GM23338 (cell line): Measurements from ENCODE around the gene AGXT. TPM values are rescaled to one million over a fixed set of nuclear protein-coding genes. Genes with fewer than 3 reads are reported as not detected.

Source experiments
- ATAC-seq: fragments of 200-7000 bp; cut with Tn5 transposase; 3 replicates; pipeline ENCODE4 v1.9.1; 2020
- DNase-seq: peaks from one replicate; pipeline ENCODE4 v3.0.0-alpha.2; 2015; ENCODE audit warnings: low spot score
- H2AFZ ChIP-seq: fragments of 200-600 bp; sonication (generic); 2 replicates; pipeline ENCODE4 v1.8.0; 2016; ENCODE audit warnings: antibody characterized with exemption, mild to moderate bottlenecking, moderate library complexity
- H3F3A ChIP-seq: fragments of 200-600 bp; sonication (generic); replicated peaks from 2 replicates; pipeline ENCODE4 v1.8.0; 2017; ENCODE audit warnings: antibody characterized with exemption, mixed run types, low read depth
- H3K27ac ChIP-seq: fragments of 200-600 bp; sonication (generic); 2 replicates; pipeline ENCODE4 v1.6.1; 2016; ENCODE audit warnings: low read depth
- H3K27me3 ChIP-seq: fragments of 200-600 bp; sonication (generic); 2 replicates; pipeline ENCODE4 v1.8.0; 2016; ENCODE audit warnings: mild to moderate bottlenecking, mixed run types, moderate library complexity; ENCODE audit not compliant: insufficient read depth
- H3K36me3 ChIP-seq: fragments of 200-600 bp; sonication (generic); 2 replicates; pipeline ENCODE4 v1.8.0; 2016; ENCODE audit warnings: mild to moderate bottlenecking; ENCODE audit not compliant: insufficient read depth
- H3K4me1 ChIP-seq: fragments of 200-600 bp; sonication (generic); 2 replicates; pipeline ENCODE4 v1.8.0; 2016; ENCODE audit warnings: mild to moderate bottlenecking, moderate library complexity; ENCODE audit not compliant: insufficient read depth
- H3K4me2 ChIP-seq: fragments of 200-600 bp; sonication (generic); 2 replicates; pipeline ENCODE4 v1.7.1; 2017; ENCODE audit warnings: mixed run types
- H3K4me3 ChIP-seq: fragments of 200-600 bp; sonication (generic); 2 replicates; pipeline ENCODE4 v1.6.1; 2016; ENCODE audit warnings: mixed run types
- H3K79me2 ChIP-seq: fragments of 200-600 bp; sonication (generic); replicated peaks from 2 replicates; pipeline ENCODE4 v1.8.0; 2017; ENCODE audit warnings: mild to moderate bottlenecking; ENCODE audit not compliant: insufficient read depth
- H3K9me2 ChIP-seq: fragments of 200-600 bp; sonication (generic); 2 replicates; pipeline ENCODE4 v1.8.0; 2017; ENCODE audit not compliant: insufficient read depth
- H4K20me1 ChIP-seq: fragments of 200-600 bp; sonication (generic); replicated peaks from 2 replicates; pipeline ENCODE4 v1.8.0; 2017; ENCODE audit warnings: mild to moderate bottlenecking; ENCODE audit not compliant: insufficient read depth
- H3K27ac Mint-ChIP-seq: 2 replicates; pipeline ENCODE4 v1.8.0; 2020; ENCODE audit warnings: inconsistent platforms, mild to moderate bottlenecking, moderate library complexity, mixed read lengths
- H3K27me3 Mint-ChIP-seq: 3 replicates; pipeline ENCODE4 v1.8.0; 2022; ENCODE audit warnings: low read depth, mild to moderate bottlenecking, moderate library complexity, mixed read lengths, inconsistent platforms; ENCODE audit not compliant: insufficient read depth, poor library complexity
- H3K36me3 Mint-ChIP-seq: 3 replicates; pipeline ENCODE4 v1.8.0; 2021; ENCODE audit warnings: low read depth, mild to moderate bottlenecking, inconsistent platforms, moderate library complexity, mixed read lengths
- H3K4me1 Mint-ChIP-seq: 3 replicates; pipeline ENCODE4 v1.8.0; 2020; ENCODE audit warnings: mild to moderate bottlenecking, inconsistent platforms, mixed read lengths
- H3K4me3 Mint-ChIP-seq: 3 replicates; pipeline ENCODE4 v1.8.0; 2021; ENCODE audit warnings: moderate library complexity, mild to moderate bottlenecking, inconsistent platforms, mixed read lengths
- H3K9me3 Mint-ChIP-seq: 3 replicates; pipeline ENCODE4 v1.8.0; 2020; ENCODE audit warnings: moderate library complexity, mild to moderate bottlenecking, inconsistent platforms, mixed read lengths
- CREB1 ChIP-seq: fragments of 250-450 bp; sonication (Bioruptor Pico); IDR thresholded peaks from 2 replicates; pipeline ENCODE4 v1.5.0; 2020; ENCODE audit warnings: low read depth, mild to moderate bottlenecking, moderate library complexity
- EZH2 ChIP-seq: fragments of 200-600 bp; sonication (generic); IDR thresholded peaks from one replicate; pipeline ENCODE4 v1.8.0; 2017; ENCODE audit warnings: antibody characterized with exemption, mild to moderate bottlenecking, low read depth; ENCODE audit not compliant: unreplicated experiment
- EZH2phosphoT487 ChIP-seq: fragments of 200-600 bp; sonication (generic); IDR thresholded peaks from one replicate; pipeline ENCODE4 v1.8.1; 2018; ENCODE audit warnings: antibody characterized with exemption; ENCODE audit not compliant: unreplicated experiment
- JUNB ChIP-seq: IDR thresholded peaks from one replicate; pipeline ENCODE4 v1.6.1; 2016; ENCODE audit warnings: antibody characterized with exemption; ENCODE audit not compliant: unreplicated experiment
- NANOG ChIP-seq: IDR thresholded peaks from 2 replicates; pipeline ENCODE4 v1.6.1; 2016; ENCODE audit warnings: antibody characterized with exemption, borderline replicate concordance
- STAT1 ChIP-seq: IDR thresholded peaks from one replicate; pipeline ENCODE4 v1.6.1; 2016; ENCODE audit warnings: antibody characterized with exemption; ENCODE audit not compliant: unreplicated experiment
- ZNF114 ChIP-seq: fragments of 250-450 bp; sonication (Bioruptor Pico); IDR thresholded peaks from 2 replicates; pipeline ENCODE4 v1.5.0; 2020; ENCODE audit warnings: mild to moderate bottlenecking, moderate library complexity
- polyA plus RNA-seq: library from polyadenylated mRNA; unstranded; fragments of >200 nt; fragmentation: Nextera tagmentation; extraction: Ambion mirVana; gene quantifications from 2 replicates; pipeline ENCODE4 v1.2.1, GENCODE V29; 2016
- total RNA-seq: library from RNA; depleted of rRNA; stranded (reverse); fragments of >200 nt; shearing (Covaris generic); gene quantifications from 2 replicates; pipeline ENCODE4 v1.2.3, GENCODE V29; 2014
- TF ChIP-seq, protein P1 (sequence below): fragments of 250-450 bp; sonication (Bioruptor Pico); IDR thresholded peaks from 2 replicates; pipeline ENCODE4 v1.5.0; 2020; ENCODE audit warnings: mild to moderate bottlenecking, moderate library complexity
- TF ChIP-seq, protein P2 (sequence below), 2 experiments: fragments of 200-600 bp in 1 of 2; sonication (generic) in 1 of 2; conservative IDR thresholded peaks; 2 replicates each; pipeline versions ENCODE4 v1.5.1 to v1.6.1; 2016 to 2017; ENCODE audit warnings: antibody characterized with exemption in 2 of 2, low read depth in 2 of 2, mild to moderate bottlenecking in 2 of 2, moderate library complexity in 1 of 2
- TF ChIP-seq, protein P3 (sequence below): IDR thresholded peaks from 2 replicates; pipeline ENCODE4 v1.6.1; 2016; ENCODE audit warnings: antibody characterized with exemption
- TF ChIP-seq, protein P4 (sequence below): IDR thresholded peaks from one replicate; pipeline ENCODE4 v1.6.1; 2018; ENCODE audit warnings: antibody characterized with exemption; ENCODE audit not compliant: unreplicated experiment

The AGXT gene
- total and polyA plus RNA-seq, 2 experiments from 2014 or later: not detected

DNA sequence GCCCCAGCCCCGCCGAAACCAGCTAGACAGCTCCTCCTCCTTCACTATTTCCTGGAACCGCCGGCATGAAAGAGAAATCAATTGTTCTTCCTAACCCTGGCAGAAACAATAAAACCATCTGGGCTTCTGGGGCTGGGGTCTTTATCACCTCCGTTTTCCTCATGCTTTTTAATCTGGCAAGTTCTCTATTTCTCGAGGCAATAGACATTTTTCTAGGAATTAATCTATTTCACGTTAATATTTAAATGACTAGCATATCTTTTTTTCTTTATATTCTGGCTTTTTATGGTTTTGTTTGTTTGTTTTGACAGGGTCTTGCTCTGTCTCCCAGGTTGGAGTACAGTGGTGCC, 47.2 kb upstream of the AGXT start (continued):
- TF ChIP-seq, protein P1, sequence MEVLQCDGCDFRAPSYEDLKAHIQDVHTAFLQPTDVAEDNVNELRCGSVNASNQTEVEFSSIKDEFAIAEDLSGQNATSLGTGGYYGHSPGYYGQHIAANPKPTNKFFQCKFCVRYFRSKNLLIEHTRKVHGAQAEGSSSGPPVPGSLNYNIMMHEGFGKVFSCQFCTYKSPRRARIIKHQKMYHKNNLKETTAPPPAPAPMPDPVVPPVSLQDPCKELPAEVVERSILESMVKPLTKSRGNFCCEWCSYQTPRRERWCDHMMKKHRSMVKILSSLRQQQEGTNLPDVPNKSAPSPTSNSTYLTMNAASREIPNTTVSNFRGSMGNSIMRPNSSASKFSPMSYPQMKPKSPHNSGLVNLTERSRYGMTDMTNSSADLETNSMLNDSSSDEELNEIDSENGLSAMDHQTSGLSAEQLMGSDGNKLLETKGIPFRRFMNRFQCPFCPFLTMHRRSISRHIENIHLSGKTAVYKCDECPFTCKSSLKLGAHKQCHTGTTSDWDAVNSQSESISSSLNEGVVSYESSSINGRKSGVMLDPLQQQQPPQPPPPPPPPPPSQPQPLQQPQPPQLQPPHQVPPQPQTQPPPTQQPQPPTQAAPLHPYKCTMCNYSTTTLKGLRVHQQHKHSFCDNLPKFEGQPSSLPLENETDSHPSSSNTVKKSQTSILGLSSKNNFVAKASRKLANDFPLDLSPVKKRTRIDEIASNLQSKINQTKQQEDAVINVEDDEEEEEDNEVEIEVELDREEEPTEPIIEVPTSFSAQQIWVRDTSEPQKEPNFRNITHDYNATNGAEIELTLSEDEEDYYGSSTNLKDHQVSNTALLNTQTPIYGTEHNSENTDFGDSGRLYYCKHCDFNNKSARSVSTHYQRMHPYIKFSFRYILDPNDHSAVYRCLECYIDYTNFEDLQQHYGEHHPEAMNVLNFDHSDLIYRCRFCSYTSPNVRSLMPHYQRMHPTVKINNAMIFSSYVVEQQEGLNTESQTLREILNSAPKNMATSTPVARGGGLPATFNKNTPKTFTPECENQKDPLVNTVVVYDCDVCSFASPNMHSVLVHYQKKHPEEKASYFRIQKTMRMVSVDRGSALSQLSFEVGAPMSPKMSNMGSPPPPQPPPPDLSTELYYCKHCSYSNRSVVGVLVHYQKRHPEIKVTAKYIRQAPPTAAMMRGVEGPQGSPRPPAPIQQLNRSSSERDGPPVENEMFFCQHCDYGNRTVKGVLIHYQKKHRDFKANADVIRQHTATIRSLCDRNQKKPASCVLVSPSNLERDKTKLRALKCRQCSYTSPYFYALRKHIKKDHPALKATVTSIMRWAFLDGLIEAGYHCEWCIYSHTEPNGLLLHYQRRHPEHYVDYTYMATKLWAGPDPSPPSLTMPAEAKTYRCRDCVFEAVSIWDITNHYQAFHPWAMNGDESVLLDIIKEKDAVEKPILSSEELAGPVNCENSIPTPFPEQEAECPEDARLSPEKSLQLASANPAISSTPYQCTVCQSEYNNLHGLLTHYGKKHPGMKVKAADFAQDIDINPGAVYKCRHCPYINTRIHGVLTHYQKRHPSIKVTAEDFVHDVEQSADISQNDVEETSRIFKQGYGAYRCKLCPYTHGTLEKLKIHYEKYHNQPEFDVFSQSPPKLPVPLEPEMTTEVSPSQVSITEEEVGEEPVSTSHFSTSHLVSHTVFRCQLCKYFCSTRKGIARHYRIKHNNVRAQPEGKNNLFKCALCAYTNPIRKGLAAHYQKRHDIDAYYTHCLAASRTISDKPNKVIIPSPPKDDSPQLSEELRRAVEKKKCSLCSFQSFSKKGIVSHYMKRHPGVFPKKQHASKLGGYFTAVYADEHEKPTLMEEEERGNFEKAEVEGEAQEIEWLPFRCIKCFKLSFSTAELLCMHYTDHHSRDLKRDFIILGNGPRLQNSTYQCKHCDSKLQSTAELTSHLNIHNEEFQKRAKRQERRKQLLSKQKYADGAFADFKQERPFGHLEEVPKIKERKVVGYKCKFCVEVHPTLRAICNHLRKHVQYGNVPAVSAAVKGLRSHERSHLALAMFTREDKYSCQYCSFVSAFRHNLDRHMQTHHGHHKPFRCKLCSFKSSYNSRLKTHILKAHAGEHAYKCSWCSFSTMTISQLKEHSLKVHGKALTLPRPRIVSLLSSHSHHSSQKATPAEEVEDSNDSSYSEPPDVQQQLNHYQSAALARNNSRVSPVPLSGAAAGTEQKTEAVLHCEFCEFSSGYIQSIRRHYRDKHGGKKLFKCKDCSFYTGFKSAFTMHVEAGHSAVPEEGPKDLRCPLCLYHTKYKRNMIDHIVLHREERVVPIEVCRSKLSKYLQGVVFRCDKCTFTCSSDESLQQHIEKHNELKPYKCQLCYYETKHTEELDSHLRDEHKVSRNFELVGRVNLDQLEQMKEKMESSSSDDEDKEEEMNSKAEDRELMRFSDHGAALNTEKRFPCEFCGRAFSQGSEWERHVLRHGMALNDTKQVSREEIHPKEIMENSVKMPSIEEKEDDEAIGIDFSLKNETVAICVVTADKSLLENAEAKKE (CRISPR knock-in tag): no peak
- TF ChIP-seq EZH2 (no peak), ZNF114 (CRISPR knock-in tag) (no peak)

DNA sequence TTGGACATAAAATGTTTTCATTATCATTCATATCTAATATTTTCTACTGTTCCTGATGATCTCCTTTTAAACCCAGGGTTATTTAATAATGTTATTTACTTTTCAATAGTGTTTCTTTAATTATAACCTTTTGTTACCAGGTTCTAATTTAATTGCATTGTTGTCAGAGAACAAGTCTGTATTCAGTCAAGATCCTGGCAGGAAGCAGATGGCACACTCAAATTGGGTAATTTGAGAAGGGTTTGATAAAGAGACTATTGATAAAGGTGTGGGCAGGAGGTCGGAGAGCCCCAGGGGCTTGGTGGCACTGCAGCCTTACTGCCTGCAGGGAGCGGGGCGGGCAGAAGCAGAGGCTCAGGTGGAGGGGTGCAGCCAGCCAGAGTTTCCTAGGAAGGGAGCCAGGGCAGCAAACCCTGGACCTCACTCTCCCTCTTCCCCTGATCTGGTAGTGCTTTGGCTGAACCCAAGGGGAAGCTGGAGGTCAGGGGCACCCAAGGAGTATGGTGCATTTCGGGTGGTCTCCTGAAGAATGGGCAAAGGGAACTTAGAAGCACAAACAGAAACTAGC, 46.3 kb upstream of the AGXT start:
- Histone ChIP-seq H3K4me1 (peaks cover 14% of the 10 kb centered on the region; the same call in 1 of the 2 replicates), H3K4me2 (no peak overlapping the region), H3K4me3 (no peak overlapping the region), H3K79me2 (peaks cover 18% of the 10 kb centered on the region), H2AFZ (no peak overlapping the region), H3K9me2 (no peaks in the 10 kb centered on the region), H3K27ac (no peak overlapping the region), H3K27me3 (peaks cover 33% of the 10 kb centered on the region), H4K20me1 (0 out of 2 replicates have a peak, but pooled peaks cover 5% of the 10 kb centered on the region), H3F3A (0 out of 2 replicates have a peak, but pooled peaks cover 3% of the 10 kb centered on the region), H3K36me3 (no peaks in the 10 kb centered on the region)
- ATAC-seq: no peak
- peaks cover 22% of the 10 kb centered on the region for H3K4me1 Mint-ChIP-seq
- no peak for DNase-seq
- H3K9me3 Mint-ChIP-seq: peaks cover 6% of the 10 kb centered on the region; the same call in 2 of the 3 replicates
- no peak overlapping the region for H3K27ac Mint-ChIP-seq
- peaks cover 9% of the 10 kb centered on the region for H3K36me3 Mint-ChIP-seq
- peaks cover 13% of the 10 kb centered on the region for H3K27me3 Mint-ChIP-seq
- H3K4me3 Mint-ChIP-seq: peak overlapping the region; percentile 53; the same call in 2 of the 3 replicates
- TF ChIP-seq JUNB (no peak), NANOG (no peak), CREB1 (CRISPR knock-in tag) (no peak), EZH2 (no peak), ZNF114 (CRISPR knock-in tag) (no peak), EZH2phosphoT487 (no peak), STAT1 (no peak)
- TF ChIP-seq, protein P2, sequence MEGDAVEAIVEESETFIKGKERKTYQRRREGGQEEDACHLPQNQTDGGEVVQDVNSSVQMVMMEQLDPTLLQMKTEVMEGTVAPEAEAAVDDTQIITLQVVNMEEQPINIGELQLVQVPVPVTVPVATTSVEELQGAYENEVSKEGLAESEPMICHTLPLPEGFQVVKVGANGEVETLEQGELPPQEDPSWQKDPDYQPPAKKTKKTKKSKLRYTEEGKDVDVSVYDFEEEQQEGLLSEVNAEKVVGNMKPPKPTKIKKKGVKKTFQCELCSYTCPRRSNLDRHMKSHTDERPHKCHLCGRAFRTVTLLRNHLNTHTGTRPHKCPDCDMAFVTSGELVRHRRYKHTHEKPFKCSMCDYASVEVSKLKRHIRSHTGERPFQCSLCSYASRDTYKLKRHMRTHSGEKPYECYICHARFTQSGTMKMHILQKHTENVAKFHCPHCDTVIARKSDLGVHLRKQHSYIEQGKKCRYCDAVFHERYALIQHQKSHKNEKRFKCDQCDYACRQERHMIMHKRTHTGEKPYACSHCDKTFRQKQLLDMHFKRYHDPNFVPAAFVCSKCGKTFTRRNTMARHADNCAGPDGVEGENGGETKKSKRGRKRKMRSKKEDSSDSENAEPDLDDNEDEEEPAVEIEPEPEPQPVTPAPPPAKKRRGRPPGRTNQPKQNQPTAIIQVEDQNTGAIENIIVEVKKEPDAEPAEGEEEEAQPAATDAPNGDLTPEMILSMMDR (conservative IDR thresholded peaks at IDR 0.05; ENCODE audit: low read depth in 2 of 2): no peak; a peak in 1 of 4 replicates
- TF ChIP-seq, protein P3, sequence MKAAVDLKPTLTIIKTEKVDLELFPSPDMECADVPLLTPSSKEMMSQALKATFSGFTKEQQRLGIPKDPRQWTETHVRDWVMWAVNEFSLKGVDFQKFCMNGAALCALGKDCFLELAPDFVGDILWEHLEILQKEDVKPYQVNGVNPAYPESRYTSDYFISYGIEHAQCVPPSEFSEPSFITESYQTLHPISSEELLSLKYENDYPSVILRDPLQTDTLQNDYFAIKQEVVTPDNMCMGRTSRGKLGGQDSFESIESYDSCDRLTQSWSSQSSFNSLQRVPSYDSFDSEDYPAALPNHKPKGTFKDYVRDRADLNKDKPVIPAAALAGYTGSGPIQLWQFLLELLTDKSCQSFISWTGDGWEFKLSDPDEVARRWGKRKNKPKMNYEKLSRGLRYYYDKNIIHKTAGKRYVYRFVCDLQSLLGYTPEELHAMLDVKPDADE: no peak
- TF ChIP-seq, protein P4, sequence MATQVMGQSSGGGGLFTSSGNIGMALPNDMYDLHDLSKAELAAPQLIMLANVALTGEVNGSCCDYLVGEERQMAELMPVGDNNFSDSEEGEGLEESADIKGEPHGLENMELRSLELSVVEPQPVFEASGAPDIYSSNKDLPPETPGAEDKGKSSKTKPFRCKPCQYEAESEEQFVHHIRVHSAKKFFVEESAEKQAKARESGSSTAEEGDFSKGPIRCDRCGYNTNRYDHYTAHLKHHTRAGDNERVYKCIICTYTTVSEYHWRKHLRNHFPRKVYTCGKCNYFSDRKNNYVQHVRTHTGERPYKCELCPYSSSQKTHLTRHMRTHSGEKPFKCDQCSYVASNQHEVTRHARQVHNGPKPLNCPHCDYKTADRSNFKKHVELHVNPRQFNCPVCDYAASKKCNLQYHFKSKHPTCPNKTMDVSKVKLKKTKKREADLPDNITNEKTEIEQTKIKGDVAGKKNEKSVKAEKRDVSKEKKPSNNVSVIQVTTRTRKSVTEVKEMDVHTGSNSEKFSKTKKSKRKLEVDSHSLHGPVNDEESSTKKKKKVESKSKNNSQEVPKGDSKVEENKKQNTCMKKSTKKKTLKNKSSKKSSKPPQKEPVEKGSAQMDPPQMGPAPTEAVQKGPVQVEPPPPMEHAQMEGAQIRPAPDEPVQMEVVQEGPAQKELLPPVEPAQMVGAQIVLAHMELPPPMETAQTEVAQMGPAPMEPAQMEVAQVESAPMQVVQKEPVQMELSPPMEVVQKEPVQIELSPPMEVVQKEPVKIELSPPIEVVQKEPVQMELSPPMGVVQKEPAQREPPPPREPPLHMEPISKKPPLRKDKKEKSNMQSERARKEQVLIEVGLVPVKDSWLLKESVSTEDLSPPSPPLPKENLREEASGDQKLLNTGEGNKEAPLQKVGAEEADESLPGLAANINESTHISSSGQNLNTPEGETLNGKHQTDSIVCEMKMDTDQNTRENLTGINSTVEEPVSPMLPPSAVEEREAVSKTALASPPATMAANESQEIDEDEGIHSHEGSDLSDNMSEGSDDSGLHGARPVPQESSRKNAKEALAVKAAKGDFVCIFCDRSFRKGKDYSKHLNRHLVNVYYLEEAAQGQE: no peak
